A673 (cell line): ENCODE results near the gene RFX2. TPM values are rescaled to one million over a fixed set of nuclear protein-coding genes. Genes with fewer than 3 reads are reported as not detected.

Experiments used
- BruUV-seq: library from RNA; stranded (reverse); fragments of 400-500 nt; replicated peaks from 2 replicates; lab custom pipeline; 2021; lab: Mats Ljungman, UMichigan
- CTCF ChIA-PET: fragments of 300-600 bp; sonication (Branson Sonifier 250); formaldehyde crosslinking; loops from one replicate; lab custom pipeline; 2022; ENCODE audit warnings: antibody characterized with exemption; lab: Charles Lee
- POLR2A ChIA-PET: fragments of 300-600 bp; sonication (Branson Sonifier 250); formaldehyde crosslinking; loops from one replicate; lab custom pipeline; 2022; ENCODE audit warnings: antibody characterized with exemption; ENCODE audit not compliant: low non-redundant PET; lab: Charles Lee
- DNase-seq: peaks from one replicate; pipeline ENCODE4 v3.0.0-alpha.2; 2015; ENCODE audit warnings: low spot score
- H3K27ac ChIP-seq: fragments of 200-600 bp; sonication (generic); 2 replicates; pipeline ENCODE4 v1.5.1; 2016; ENCODE audit warnings: mixed run types, low read depth, mild to moderate bottlenecking, mixed read lengths, antibody characterized with exemption, low read length; ENCODE audit not compliant: poor library complexity, severe bottlenecking
- H3K27me3 ChIP-seq: fragments of 200-600 bp; sonication (generic); replicated peaks from 2 replicates; pipeline ENCODE4 v1.6.1; 2017; ENCODE audit warnings: mixed run types, low read depth, mild to moderate bottlenecking, mixed read lengths, antibody characterized with exemption, low read length; ENCODE audit not compliant: insufficient read depth, poor library complexity
- H3K36me3 ChIP-seq: fragments of 200-600 bp; sonication (generic); 2 replicates; pipeline ENCODE4 v1.6.1; 2016; ENCODE audit warnings: mixed run types, mild to moderate bottlenecking, mixed read lengths, antibody characterized with exemption, low read length; ENCODE audit not compliant: insufficient read depth, poor library complexity, severe bottlenecking
- H3K4me1 ChIP-seq: fragments of 200-600 bp; sonication (generic); 2 replicates; pipeline ENCODE4 v1.6.1; 2017; ENCODE audit warnings: mixed run types, mild to moderate bottlenecking, mixed read lengths, antibody characterized with exemption, low read length; ENCODE audit not compliant: insufficient read depth, poor library complexity, severe bottlenecking
- H3K4me3 ChIP-seq: fragments of 200-600 bp; sonication (generic); 2 replicates; pipeline ENCODE4 v1.5.1; 2016; ENCODE audit warnings: low read depth, mixed run types, mild to moderate bottlenecking, mixed read lengths, low read length; ENCODE audit not compliant: poor library complexity, severe bottlenecking
- H3K9me3 ChIP-seq: fragments of 200-600 bp; sonication (generic); 2 replicates; pipeline ENCODE4 v1.6.1; 2016; ENCODE audit warnings: mixed run types, low read depth, mild to moderate bottlenecking, mixed read lengths, antibody characterized with exemption, low read length; ENCODE audit not compliant: poor library complexity, severe bottlenecking
- EZH2 ChIP-seq: fragments of 200-600 bp; sonication (generic); IDR thresholded peaks from 2 replicates; pipeline ENCODE4 v1.6.1; 2017; ENCODE audit warnings: borderline replicate concordance, low read depth, mild to moderate bottlenecking, mixed read lengths, antibody characterized with exemption, low read length; ENCODE audit not compliant: poor library complexity, severe bottlenecking
- intact Hi-C: fragments of 100-400 bp; cut with micrococcal nuclease; formaldehyde crosslinking; loops from one replicate; pipeline ENCODE4 v1.10.0; 2022; ENCODE audit not compliant: unreplicated experiment
- total RNA-seq: library from RNA; stranded (reverse); gene quantifications from 2 replicates; pipeline ENCODE4 v1.2.3, GENCODE V29; 2021
- TF ChIP-seq, protein P1 (sequence below): fragments of 300-800, 200-600 bp; sonication (generic); conservative IDR thresholded peaks from 2 replicates; pipeline ENCODE4 v1.5.1; 2017; ENCODE audit warnings: low read depth, mild to moderate bottlenecking, antibody characterized with exemption, low read length, moderate library complexity, mixed read lengths

RFX2 gene
- total RNA-seq, 1 experiment from 2014 or later = 11.7 TPM

DNA sequence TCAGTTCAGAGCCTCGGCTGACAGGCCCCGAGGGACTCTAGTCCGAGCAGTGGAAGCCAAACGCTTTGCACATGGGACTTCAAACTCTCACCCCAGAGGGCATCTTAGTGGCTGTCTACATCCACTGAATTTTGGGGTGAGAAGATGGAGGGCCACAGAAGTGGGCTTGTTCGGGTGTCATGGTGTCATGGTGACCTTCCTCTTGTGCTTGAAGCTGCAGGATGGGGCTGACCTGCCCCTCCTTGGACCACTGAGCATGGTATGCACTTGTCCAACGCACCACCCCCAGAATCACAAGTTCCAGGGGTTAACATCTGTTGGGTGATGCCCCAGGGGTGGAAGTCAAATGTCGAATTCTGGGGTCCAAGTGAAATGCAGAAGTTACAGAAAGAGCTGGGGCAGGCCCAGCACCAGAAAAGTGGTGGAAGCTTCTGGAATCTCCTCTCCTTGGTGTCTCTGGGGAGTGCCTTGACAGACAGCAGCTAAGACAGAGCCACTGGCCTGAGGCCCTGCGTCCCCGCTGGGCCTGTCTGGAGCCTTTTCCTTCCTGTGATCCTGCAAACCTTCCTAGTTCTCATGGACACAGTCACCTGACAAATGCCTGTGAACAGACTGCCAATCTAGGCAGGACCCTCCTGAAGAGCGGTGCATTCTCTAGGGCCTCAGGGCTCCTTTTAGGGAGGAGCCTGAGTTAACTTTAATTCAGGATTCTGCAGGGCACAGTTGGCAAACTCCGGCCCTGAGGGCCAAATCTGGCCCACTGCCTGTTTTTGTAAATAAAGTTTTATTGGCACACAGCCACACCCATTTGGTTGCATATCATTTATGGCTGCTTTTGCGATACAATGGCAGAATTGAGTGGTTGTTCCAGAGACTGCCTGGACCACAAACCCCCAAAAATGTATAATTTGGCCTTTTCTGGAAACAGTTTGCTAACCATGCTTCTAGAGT lies 67.2 kb downstream of the RFX2 start:
- Histone ChIP-seq H3K4me1 (no peaks in the 10 kb centered on the region), H3K36me3 (no peaks in the 10 kb centered on the region), H3K27me3 (no peaks in the 10 kb centered on the region), H3K27ac (no peak overlapping the region), H3K4me3 (no peak overlapping the region), H3K9me3 (no peaks in the 10 kb centered on the region)
- BruUV-seq = no TSS peak
- TF ChIP-seq, protein P1, sequence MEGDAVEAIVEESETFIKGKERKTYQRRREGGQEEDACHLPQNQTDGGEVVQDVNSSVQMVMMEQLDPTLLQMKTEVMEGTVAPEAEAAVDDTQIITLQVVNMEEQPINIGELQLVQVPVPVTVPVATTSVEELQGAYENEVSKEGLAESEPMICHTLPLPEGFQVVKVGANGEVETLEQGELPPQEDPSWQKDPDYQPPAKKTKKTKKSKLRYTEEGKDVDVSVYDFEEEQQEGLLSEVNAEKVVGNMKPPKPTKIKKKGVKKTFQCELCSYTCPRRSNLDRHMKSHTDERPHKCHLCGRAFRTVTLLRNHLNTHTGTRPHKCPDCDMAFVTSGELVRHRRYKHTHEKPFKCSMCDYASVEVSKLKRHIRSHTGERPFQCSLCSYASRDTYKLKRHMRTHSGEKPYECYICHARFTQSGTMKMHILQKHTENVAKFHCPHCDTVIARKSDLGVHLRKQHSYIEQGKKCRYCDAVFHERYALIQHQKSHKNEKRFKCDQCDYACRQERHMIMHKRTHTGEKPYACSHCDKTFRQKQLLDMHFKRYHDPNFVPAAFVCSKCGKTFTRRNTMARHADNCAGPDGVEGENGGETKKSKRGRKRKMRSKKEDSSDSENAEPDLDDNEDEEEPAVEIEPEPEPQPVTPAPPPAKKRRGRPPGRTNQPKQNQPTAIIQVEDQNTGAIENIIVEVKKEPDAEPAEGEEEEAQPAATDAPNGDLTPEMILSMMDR = no peak
- no peak for TF ChIP-seq EZH2
- intact Hi-C loops = no loop called here
- ChIA-PET CTCF (no interaction called here), POLR2A (no interaction called here)
- DNase-seq = no peak

DNA sequence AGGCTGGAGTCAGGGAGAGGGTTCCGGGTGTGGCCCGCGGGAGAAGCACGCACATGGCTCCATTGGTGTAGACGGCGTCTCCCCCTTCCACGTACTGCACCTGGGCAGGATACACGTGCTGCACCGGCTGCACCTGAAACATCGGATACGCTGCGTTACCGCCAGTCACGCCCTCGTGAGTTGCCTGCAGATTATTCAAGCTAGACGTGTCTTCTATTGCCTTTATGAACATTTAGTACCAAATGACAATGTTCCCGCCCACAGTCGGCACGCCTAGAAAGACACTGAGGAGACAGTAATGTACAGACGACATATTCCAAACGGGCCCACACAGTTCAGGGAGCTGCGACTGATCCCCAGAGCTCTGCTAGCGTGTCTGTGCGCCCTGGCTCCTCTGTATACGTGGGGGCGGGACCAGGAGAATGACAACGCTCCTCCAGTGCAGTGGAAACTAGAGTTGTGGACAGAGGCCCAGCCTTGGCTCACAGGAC lies 68.3 kb downstream of the RFX2 start:
- ChIA-PET CTCF (no interaction called here), POLR2A (interaction anchor here (0.6 kb wide), 1 partner anchor 76 kb away, joined by 3 read pairs; no protein-coding TSS in a partner anchor)
- Histone ChIP-seq H3K27me3 (no peaks in the 10 kb centered on the region), H3K36me3 (no peaks in the 10 kb centered on the region), H3K27ac (no peak overlapping the region), H3K4me1 (no peaks in the 10 kb centered on the region), H3K4me3 (no peak overlapping the region), H3K9me3 (no peaks in the 10 kb centered on the region)
- intact Hi-C loops = no loop called here
- TF ChIP-seq EZH2 = no peak
- TF ChIP-seq, protein P1 = no peak
- no peak for DNase-seq
- BruUV-seq = no TSS peak

DNA sequence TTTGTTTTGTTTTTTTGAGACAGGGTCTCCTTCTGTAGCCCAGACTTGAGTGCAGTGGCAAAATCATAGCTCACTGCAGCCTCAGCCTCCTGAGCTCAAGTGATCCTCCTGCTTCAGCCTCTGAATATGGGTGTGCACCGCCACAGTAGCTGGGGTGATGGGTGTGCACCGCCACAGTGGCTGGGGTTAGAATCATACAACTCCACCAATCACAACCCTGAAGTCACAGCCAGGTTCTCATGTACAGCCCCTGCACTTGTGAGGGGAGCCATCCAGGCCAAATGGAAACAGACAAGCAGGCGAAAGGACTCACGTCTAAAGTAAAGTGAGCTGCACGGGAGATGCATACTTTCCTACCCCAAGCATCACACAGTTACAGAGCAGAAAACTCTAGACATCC lies 69.2 kb downstream of the RFX2 start:
- TF ChIP-seq, protein P1 = no peak
- TF ChIP-seq EZH2 = no peak
- no peaks in the 10 kb centered on the region for H3K9me3 ChIP-seq
- H3K36me3 ChIP-seq = no peaks in the 10 kb centered on the region
- ChIA-PET POLR2A (no interaction called here), CTCF (no interaction called here)
- H3K4me1 ChIP-seq = no peaks in the 10 kb centered on the region
- no peaks in the 10 kb centered on the region for H3K27me3 ChIP-seq
- intact Hi-C loops = no loop called here
- no peak overlapping the region for H3K27ac ChIP-seq
- no peak overlapping the region for H3K4me3 ChIP-seq
- BruUV-seq = no TSS peak
- no peak for DNase-seq
